SIG-M5 treated with dmso at 0.1 percent for 504 hours (cell line): ENCODE data around the gene RAB3IL1.
"Not testable (repeated sequence)": the region's sequence is repeated elsewhere in the genome, so short reads cannot be mapped to it uniquely, and the experiment has no call there.

Experiments
- DNase-seq: peaks from one replicate; lab custom pipeline; 2025; ENCODE audit not compliant: unreplicated experiment; lab: John Stamatoyannopoulos, UW

The RAB3IL1 gene

DNA sequence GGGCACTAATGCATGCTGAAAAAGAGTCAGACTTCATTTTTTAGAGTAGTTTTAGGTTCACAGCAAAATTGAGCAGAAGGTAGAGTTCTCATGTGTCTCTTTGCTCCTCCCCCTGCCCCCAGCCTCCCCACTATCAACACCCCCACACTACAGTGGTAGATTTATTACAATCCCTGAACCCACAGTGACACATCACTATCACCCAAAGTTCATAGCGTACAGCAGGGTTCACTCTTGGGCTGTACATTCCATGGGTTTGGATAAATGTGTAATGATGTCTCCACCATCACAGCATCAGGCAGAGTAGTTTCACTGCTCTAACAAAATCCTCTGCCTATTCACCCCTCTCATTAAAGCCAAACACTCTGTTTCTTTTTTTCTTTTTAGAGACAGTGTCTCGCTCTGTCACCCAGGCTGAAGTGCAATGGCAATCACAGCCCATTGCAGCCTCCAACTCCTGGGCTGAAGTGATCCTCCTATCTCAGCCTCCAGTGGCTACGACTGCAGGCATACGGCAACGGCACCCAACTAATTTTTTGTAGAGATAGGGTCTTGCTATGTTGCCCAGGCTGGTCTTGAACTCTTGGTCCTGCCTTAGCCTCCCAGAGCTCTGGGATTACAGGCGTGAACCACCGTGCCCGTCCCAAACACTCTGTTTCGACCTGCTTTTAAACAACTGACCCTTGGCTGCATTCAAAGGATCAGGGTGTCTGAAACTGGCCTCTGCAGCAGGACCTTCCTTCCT, 36.9 kb upstream of the RAB3IL1 start:
- no peak for DNase-seq

DNA sequence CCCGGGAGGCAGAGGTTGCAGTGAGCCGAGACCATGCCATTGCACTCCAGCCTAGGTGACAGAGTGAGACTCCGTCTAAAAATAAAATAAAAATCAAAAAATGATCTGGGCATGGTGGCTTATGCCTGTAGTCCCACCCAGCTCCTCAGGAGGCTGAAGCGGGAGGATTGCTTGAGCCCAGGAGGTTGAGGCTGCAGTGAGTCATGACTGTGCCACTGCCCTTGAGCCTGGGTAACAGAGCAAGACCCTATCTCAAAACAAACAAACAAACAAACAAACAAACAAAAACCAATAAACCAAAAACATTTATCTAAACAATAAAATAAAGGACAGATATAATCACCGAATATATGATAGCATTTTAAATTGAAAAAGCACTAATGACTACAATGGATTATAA, 36.3 kb upstream of the RAB3IL1 start:
- DNase-seq = not testable (repeated sequence)

DNA sequence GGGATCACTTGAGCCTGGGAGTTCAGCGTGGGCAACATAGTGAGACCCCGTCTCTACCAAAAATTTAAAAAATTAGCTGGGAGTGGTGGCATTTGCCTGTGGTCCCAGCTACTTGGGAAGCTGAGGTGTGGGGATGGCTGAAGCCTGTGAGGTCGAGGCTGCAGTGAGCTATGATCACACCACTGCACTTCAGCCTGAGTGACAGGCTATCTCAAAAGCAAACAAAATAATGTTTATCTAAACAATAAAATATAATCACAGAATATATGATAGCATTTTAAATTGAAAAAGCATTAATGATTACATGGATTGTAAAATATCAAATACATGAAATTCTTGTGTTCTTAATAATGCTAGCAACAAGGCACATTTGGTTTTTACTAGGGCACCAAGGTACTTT, 35.5 kb upstream of the RAB3IL1 start:
- no peak for DNase-seq

DNA sequence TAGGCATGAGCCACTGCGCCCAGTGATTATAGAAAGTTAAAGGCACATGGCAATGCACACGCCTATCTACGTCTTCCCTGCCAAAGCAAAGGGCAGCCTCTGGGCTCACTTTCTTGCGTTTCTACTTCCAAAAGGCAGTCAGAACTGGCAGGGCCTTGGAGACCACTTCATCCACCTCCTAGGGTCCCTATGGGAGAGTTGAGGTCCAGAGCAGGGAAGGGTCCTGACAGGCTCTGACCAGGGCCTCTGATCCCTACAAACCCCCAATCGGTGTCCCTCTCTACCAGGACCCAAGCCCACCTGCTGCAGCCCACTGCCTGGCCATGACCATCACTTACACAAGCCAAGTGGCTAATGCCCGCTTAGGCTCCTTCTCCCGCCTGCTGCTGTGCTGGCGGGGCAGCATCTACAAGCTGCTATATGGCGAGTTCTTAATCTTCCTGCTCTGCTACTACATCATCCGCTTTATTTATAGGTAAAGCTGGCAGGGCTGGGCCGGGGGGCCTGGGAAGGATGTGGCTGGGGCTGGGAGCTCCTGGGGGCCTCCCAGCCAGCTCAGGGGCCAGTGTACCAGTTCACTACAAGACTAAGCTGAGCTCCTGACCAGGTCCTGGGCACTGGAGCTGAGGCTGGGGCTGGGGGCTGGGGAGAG, 34.2 kb upstream of the RAB3IL1 start:
- no peak for DNase-seq

DNA sequence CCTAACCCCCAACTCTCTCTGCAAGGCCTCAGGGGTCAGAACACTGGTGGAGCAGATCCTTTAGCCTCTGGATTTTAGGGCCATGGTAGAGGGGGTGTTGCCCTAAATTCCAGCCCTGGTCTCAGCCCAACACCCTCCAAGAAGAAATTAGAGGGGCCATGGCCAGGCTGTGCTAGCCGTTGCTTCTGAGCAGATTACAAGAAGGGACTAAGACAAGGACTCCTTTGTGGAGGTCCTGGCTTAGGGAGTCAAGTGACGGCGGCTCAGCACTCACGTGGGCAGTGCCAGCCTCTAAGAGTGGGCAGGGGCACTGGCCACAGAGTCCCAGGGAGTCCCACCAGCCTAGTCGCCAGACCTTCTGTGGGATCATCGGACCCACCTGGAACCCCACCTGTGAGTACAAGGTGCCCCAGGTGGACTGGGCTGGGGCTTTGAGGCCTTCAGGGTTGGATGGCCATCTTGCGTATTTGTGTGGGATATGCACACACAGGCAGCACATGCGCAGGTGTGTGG, 32.7 kb upstream of the RAB3IL1 start, which contains the start of gene BEST1:
TSS of gene BEST1 (plus strand) at position 317 of the 513 bp plus-strand sequence. CDS start 1,456 bp downstream, outside the sequence.
- no peak for DNase-seq

DNA sequence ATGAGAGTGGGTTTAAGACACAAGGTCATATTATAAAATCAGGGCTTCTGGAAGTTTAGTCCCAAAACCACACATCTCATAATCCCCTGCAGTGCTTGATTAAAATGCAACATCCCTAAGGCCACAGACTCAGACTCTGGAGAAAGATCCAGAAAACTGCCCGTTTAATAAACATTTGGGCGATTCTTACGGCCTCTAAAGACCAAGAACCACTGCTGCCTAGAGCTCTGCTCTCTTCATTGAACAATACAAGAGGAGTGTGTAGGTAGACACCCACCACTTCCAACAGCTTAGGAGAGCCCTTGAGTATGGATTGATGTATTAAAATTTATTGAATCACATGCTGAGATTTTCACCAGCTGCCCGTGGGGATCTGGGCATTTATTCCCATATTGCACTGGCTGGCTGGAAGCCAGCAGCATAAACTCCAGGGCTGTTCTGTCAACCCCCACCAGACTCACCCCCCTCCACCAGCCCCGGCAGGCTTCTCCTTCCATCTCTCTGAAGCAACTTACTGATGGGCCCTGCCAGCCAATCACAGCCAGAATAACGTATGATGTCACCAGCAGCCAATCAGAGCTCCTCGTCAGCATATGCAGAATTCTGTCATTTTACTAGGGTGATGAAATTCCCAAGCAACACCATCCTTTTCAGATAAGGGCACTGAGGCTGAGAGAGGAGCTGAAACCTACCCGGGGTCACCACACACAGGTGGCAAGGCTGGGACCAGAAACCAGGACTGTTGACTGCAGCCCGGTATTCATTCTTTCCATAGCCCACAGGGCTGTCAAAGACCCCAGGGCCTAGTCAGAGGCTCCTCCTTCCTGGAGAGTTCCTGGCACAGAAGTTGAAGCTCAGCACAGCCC, 32.0 kb upstream of the RAB3IL1 start:
- peak; percentile 88 for DNase-seq

DNA sequence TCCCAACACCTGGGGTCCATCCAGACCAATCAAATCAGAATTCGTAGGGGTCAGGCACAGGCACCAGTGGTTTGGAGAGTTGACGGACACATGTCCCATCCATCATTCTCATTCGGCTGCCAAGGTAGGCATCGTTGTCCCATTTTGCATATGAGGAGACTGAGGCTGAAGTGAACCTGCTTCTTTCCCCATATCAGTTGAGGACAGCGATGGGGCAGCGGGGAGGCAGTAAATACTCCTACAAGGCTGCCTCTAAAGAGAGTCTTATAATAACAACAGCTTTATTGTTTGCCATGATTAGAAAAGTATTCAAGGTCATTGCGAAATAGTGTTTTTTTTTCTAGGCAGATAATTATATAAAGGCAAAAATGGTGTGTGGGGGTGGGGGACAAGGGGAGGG, 31.1 kb upstream of the RAB3IL1 start:
- DNase-seq = no peak

DNA sequence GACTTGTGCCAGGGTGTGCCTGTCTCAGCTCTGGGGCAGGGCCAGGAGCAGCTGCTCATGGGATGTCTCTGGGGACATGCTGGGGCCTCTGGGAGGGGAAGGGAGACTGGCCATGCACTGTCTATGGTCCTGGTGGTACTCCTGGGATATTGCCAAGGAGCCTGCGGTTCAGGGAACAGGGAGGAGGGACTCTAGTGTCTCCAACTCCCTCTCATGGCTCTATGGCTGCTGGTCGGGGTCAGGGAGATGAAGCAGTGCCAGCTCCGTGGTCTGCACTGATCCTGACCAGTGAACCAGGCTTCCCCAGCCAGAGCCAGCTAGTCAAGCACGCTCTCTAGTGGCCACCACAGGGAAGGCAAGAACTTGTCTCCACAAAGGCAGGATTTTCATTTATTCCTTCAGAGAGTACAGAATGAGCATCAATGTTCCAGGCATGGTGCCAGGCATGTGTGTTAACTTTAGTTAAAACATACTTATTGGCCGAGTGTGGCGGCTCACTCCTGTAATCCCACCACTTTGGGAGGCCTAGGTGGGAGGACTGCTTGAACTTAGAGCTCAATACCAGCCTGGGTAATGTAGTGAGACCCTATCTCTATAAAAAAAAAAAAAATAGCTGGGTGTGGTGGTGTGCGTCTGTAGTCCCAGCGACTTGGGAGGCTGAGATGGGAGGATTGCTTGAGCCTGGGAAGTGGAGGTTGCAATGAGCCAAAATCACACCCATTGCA, 30.3 kb upstream of the RAB3IL1 start:
- DNase-seq = peak; percentile 67

DNA sequence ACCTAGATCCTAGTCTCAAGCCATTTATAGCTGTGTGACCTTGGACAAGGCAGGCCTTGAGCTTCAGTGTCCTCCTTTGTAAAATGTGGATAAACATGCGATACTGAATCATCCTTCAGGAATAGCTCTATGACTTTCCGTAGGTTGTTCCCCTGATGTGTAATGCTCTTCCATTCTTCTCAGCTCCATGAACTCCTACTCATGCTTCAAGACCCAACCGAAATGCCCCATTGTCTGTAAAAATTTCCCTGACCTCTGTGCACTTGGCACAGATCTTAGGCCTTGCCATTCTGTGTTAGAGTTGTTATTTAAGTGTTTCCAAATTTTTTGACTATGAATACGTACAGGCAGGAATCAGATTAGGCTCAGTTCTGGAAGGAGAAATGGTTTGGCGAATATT, 29.5 kb upstream of the RAB3IL1 start:
- DNase-seq = no peak

DNA sequence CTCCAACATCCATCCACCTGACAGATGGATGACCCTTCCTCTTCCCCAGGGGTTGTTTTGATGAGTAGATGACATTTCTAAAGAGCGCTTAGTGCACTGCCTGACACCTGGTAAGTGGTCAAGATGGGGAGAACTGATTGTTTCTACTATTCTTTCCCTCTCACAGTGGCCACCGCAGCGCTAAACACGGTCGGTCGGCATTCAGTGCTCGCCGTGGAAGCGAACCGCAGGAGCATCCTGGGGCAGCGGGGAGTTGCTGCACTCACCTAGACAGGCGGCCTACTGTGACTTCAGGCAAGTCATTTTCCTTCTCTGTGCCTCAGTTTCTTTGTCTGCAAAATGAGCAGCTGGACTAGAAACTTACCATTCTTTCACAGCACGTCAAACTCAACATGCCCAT, 27.8 kb upstream of the RAB3IL1 start:
- no peak for DNase-seq

DNA sequence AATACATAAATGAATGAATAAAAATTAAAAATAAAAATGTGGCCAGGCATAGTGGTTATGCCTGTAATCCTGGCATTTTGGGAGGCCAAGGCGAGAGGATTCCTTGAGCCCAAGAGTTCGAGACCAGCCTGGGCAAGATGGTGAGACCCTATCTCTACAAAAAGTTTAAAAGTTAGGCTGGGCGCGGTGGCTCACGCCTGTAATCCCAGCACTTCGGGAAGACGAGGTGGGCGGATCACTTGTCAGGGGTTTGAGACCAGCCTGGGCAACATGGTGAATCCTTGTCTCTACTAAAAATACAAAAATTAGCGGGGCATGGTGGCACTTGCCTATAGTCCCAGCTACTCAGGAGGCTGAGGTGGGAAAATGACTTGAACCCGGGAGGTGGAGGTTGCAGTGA, 23.1 kb upstream of the RAB3IL1 start:
- no peak for DNase-seq

DNA sequence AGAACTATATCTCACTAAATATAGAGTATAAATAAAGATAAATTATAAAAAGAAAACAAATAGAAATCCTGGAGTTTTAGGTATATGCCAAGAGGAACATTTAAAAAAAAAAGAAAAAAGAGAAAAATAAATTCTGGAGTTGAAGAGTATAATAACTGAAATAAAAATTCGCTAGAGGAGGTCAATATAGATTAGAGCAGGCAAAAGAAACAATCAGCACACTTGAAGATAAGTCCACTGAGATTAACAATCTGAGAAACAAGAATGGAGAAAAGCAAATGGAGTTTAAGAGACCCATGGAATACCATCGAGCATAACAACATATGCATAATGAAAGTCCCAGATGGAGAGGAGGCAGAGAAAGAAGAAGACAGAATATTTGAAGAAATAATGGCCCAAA, 18.5 kb upstream of the RAB3IL1 start:
- DNase-seq = no peak

DNA sequence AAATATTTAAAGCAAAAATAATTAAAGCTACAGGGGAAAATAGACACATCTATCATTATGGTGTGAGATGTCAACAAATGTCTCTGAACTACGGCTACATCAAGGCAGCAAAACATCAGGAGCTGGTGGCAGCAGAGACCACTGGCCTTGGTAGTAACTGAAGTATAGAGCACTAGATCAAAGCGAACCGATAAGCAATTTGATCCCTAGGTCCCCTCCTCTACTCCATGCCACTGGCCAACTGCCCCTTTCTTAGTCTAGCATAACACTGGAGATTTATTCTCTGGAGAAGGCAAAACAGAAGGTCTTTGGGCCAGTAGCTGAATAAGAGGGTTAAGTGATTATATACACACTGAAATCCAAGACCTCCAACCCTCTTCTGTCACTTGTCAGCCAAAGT, 13.6 kb upstream of the RAB3IL1 start:
- no peak for DNase-seq

DNA sequence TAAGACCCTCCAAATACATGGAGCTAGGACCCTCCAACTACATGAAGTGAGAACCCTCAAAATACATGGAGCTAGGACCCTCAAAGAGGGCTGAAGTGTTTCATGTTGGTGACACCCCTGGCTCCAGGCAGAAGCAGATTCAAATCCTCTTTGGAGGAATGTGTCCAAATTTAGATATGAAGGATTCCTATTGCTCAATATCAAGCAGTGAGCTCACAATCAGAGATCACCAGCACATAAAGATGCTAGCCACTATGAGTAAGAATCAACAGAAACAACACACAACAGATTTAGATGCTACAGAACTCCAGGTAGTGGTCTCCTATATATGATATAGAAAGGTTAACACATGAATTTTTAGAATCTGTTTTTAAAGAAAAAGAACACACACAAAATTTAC, 11.2 kb upstream of the RAB3IL1 start:
- DNase-seq = no peak

DNA sequence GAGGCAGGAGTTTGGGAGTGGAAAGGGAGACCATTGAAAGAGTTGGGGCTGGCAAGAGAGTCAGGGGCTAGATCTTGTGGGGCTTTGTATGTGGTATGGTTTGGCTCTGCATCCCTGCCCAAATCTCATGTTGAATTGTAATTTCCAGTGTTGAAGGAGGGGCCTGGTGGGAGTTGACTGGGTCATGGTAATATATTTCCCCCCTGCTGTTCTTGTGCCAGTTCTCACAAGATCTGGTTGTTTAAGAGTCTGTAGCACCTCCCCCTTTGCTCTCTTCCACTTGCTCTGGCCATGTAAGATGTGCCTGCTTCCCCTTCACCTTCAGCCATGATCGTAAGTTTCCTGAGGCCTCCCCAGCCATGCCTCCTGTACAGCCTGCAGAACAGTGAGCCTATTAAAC, 10.1 kb upstream of the RAB3IL1 start:
- no peak for DNase-seq

DNA sequence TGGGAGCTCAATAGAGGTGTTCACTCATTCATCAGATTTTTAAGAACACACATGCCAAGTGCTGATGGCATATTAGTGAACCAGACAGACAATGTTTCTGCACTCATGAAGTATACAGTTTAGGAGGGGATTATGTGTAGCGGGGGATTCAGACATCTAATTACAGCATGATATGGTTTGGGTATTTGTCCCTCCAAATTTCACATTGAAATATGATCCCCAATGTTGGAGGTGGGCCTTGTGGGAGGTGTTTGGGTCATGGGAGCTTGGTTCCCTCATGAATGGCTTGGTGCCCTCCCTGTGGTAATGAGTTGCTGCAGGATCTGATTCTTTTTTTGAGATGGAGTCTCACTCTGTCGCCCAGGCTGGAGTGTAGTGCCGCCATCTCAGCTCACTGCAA, 8.9 kb upstream of the RAB3IL1 start:
- DNase-seq = no peak

DNA sequence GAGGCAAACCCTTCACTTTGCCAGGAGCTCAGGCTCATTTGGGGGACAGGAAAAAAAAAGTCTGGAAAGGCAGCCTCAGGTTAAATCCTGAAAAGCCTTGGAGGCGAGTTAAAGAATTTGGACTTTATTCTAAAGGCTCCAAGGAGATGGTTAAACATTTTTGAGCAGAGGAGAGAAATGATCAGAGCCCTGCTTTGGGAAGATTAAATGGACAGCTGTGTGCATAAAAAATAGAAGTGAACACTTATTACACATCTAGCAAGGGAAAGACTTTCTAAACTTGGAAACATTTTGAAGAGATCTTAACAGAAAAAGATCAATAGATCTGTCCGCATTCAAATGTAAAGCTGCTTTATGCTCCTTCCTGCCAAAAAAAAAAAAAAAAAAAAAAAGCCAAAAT, 8.4 kb upstream of the RAB3IL1 start:
- no peak for DNase-seq

DNA sequence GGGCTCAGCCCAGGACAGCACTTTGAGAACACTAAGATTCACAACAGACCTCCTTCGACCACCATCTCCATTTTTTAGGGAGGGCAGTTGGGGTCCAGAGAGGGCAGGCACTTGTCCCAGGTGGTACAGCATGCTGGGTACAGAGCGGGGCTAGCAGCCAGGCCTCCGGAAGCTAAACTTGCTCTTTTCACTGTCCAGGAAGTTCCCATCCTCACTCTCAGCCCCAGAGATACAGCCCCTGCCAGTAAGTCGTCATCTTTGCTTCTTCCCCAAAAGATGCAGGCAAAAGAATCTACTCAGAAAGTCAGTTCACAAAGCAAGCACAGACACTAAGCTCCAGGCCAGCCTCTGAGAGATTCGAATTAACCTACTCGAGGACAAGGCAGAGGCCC, 6.7 kb upstream of the RAB3IL1 start:
- DNase-seq = no peak

DNA sequence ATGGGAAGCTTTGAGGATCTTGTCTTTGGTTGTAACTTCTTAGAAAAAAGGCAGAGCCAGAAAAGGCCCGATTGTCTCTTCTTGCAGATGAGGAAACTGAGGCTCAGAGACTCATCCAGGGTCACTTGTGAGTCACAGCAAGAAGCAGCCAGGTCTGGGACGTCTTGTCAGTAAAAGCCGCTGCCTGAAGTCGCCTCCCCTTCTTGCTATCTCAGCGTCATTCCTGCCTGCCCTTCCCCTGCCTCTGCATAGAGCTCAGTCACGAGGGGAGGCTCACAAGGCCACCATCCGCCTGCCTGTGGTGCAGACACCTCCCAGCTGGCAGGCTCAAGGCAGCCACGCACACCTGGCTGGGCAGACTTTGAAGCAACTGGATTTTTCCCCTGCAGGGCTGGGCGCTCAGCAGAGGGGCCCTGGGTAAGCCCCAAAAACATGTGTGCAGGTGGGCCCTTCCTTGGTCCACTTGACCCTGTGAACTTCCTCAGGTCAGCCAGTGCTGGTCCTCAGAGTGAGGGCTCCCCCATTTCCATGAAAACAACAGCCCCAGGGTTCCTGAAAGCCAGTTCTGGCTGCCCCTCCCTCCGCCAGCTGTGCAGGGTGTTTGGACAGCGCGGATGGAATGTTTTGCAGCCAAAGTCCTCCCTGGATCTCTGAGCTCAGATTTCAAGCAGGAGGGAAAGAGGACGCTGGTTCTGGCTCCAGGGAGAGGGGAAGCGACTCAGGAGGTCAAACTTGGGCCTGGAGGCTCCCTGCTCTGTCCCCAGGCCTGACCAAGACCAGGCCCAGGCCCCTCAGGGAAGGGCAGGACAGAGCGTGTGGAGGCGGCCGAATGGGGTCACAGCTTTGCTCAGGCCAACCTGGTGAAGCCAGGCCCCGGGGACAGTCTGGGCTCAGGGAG, 6.0 kb upstream of the RAB3IL1 start:
- no peak for DNase-seq

DNA sequence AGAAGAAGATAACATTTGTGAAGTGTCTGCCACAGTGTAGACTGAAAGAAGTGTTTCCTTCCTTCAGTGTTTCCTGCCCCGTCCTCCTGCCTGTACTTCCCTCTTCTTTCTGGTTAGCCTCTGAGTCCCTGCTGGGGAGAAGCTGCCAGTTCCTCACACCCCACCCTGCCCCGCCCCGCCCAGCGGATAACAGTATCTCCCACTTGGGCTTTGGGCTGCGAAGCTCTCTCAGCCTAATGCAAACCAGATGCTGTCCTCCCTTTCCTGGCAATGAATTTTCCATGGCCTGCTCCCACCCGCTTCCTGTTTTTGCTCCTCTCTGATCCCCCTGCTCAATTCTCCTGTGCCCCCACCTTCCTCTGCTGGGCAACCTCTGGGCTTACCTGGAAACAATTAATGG, 5.2 kb upstream of the RAB3IL1 start:
- peak; percentile 39 for DNase-seq
